Natural killer cell treated with Interleukin-12 subunit alpha and Interleukin-12 subunit beta and Interleukin-15 and Interleukin-18, amount 100 ng/mL, for 72 hours (primary cell): ENCODE data around the gene CCDC90B. TPM values are rescaled to one million over a fixed set of nuclear protein-coding genes. Genes with fewer than 3 reads are reported as not detected.
"Not testable (repeated sequence)": the region's sequence is repeated elsewhere in the genome, so short reads cannot be mapped to it uniquely, and the experiment has no call there.

Experiments
- ATAC-seq, 2 donors: fragments of 150-1000 bp; cut with Tn5 transposase in 1 of 2; sonication (Bioruptor Pico), chemical (Tn5 transposase) in 1 of 2; 2 replicates each; pipeline ENCODE4 v1.10.0; 2021
- DNase-seq: peaks from one replicate; pipeline ENCODE4 v3.0.0; 2022; ENCODE audit warnings: low spot score
- H3K27ac Mint-ChIP-seq, 2 donors: 1 replicate in 1 of 2; 2 replicates in 1 of 2; pipeline ENCODE4 v1.8.0; 2022; ENCODE audit warnings: mixed read lengths in 2 of 2, mild to moderate bottlenecking in 1 of 2, moderate library complexity in 1 of 2
- H3K27me3 Mint-ChIP-seq, 2 donors: 1 replicate in 1 of 2; 2 replicates in 1 of 2; pipeline ENCODE4 v1.8.0; 2022; ENCODE audit warnings: mixed read lengths in 2 of 2
- H3K36me3 Mint-ChIP-seq: one replicate; pipeline ENCODE4 v1.8.0; 2022; ENCODE audit warnings: mixed read lengths
- H3K4me1 Mint-ChIP-seq, 2 donors: 1 replicate in 1 of 2; 2 replicates in 1 of 2; pipeline ENCODE4 v1.8.0; 2022; ENCODE audit warnings: low read depth in 2 of 2, mixed read lengths in 2 of 2, mild to moderate bottlenecking in 1 of 2
- H3K4me3 Mint-ChIP-seq: one replicate; pipeline ENCODE4 v1.8.0; 2022; ENCODE audit warnings: mixed read lengths
- H3K9me3 Mint-ChIP-seq: 2 replicates; pipeline ENCODE4 v1.8.0; 2022; ENCODE audit warnings: mixed read lengths
- total RNA-seq, 2 donors: library from RNA; stranded (reverse); gene quantifications; one replicate each; pipeline ENCODE4 v1.2.3, GENCODE V29; 2022

Gene CCDC90B
- total RNA-seq: 10 to 100 TPM; 25.3 to 32.6 TPM

GRCh38 chr11:83285771-83286528, at the start of gene CCDC90B:
CCDC90B (minus strand) TSS chr11:83286367; CDS start chr11:83285972, 395 bp downstream.
- Mint-ChIP-seq H3K4me3 (peak within 1 kb of the TSS; percentile 93), H3K4me1 (peaks cover 23 to 25% of the 10 kb centered on the region in 2 donors), H3K9me3 (no peaks in the 10 kb centered on the region), H3K27me3 (no peaks in the 10 kb centered on the region), H3K36me3 (no peaks in the 10 kb centered on the region), H3K27ac (peak within 1 kb of the TSS; percentile 97 to 99)
- DNase-seq: peak; percentile 95
- ATAC-seq: peak; percentile 95 to 96

DNA sequence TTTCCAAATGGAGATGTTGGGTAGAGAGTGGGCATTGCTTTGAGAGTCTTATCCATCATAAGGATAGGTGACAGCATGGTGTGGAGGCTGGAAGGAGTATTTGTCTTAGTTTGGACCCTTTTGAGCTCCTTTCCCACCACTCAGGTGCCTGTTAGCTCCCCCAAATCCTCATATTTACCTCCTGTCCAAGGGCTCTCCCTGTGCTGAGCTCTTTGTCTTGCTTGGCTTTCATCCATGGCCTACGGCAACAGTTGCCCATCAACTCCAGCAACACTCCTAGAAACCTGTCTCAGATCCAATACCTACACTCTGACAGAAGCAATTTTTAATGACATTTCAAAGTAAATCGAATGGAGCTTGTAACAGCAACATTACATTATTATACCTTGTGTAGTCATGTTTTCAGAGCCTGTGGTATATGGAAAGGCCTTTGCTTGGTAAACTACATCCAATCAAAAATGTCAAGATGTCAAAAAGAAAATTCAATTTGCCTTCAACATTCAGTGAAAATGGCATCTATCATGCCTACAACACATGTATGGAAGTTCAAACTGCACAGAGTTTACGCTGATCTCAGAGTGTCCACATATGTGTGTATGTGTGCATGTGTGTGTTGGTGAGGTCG, 49.4 kb upstream of the CCDC90B start:
- Mint-ChIP-seq H3K27me3 (peaks cover 6 to 19% of the 10 kb centered on the region in 2 donors), H3K9me3 (no peaks in the 10 kb centered on the region), H3K4me1 (no peaks in the 10 kb centered on the region), H3K36me3 (no peaks in the 10 kb centered on the region), H3K27ac (no peak overlapping the region), H3K4me3 (no peak overlapping the region)
- no peak for ATAC-seq
- no peak for DNase-seq

DNA sequence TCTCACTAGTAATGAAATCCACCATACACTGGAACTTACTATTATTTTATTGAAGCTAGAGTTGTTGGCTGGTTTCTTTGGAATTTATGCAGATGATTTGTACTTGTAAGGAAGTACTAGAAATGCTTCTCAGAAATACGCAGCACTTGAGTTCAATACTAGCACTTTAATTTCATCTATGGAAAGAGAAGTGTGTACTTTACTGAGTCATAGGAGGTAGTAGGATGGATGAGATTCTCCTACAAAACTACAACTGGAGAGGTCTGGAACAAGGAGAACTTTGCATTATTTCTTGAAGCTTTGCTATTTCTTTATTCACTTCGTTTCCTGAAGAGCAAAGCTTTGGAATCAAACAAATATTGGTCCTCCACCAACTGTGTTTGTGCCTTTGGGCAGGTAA, 44.1 kb upstream of the CCDC90B start:
- DNase-seq: no peak
- H3K4me1 Mint-ChIP-seq: no peaks in the 10 kb centered on the region

GRCh38 chr11:83326326-83326725, 40.2 kb upstream of the CCDC90B start:
- peaks cover 28 to 67% of the 10 kb centered on the region in 2 donors for H3K27me3 Mint-ChIP-seq
- ATAC-seq (no peak), DNase-seq (no peak)
- no peak overlapping the region for H3K4me3 Mint-ChIP-seq
- no peak overlapping the region for H3K27ac Mint-ChIP-seq
- peaks cover 5% of the 10 kb centered on the region for H3K9me3 Mint-ChIP-seq
- H3K36me3 Mint-ChIP-seq: no peaks in the 10 kb centered on the region
- no peaks in the 10 kb centered on the region for H3K4me1 Mint-ChIP-seq

More for the DNA sequence above, 44.1 kb upstream of the CCDC90B start:
- ATAC-seq: no peak
- no peaks in the 10 kb centered on the region for H3K36me3 Mint-ChIP-seq
- H3K27me3 Mint-ChIP-seq: peaks cover 15 to 28% of the 10 kb centered on the region in 2 donors
- H3K4me3 Mint-ChIP-seq: no peak overlapping the region
- peaks cover 5% of the 10 kb centered on the region for H3K9me3 Mint-ChIP-seq
- H3K27ac Mint-ChIP-seq: no peak overlapping the region

GRCh38 chr11:83319346-83319745, 33.2 kb upstream of the CCDC90B start:
- no peak for DNase-seq
- peaks cover 20 to 38% of the 10 kb centered on the region in 2 donors for H3K27me3 Mint-ChIP-seq
- H3K9me3 Mint-ChIP-seq: no peaks in the 10 kb centered on the region
- H3K4me3 Mint-ChIP-seq: no peak overlapping the region
- H3K27ac Mint-ChIP-seq: no peak overlapping the region
- ATAC-seq: no peak
- no peaks in the 10 kb centered on the region for H3K36me3 Mint-ChIP-seq
- H3K4me1 Mint-ChIP-seq: no peaks in the 10 kb centered on the region

DNA sequence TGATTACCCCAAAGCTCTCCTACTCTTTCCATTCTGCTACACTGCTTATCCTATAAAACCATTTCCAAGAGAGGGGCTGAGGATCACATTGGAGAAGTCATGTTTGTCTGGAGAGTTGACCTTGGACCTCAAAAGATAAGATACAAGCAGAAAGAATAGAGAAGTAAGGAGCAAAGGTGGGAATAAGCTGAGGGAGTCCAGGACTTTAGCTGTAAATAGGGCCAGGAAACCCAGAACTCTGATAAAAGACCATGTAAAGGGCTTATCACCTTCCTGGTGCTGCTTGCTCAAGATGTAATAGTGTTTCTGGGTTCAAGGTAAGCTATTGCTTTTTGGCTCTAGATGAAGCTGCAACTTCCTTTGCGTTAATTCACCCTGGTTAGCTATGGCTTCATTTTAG, 32.8 kb upstream of the CCDC90B start:
- H3K27ac Mint-ChIP-seq: no peak overlapping the region
- no peaks in the 10 kb centered on the region for H3K4me1 Mint-ChIP-seq
- peaks cover 16 to 34% of the 10 kb centered on the region in 2 donors for H3K27me3 Mint-ChIP-seq
- H3K4me3 Mint-ChIP-seq: no peak overlapping the region
- no peaks in the 10 kb centered on the region for H3K36me3 Mint-ChIP-seq
- no peaks in the 10 kb centered on the region for H3K9me3 Mint-ChIP-seq
- ATAC-seq (no peak), DNase-seq (no peak)

DNA sequence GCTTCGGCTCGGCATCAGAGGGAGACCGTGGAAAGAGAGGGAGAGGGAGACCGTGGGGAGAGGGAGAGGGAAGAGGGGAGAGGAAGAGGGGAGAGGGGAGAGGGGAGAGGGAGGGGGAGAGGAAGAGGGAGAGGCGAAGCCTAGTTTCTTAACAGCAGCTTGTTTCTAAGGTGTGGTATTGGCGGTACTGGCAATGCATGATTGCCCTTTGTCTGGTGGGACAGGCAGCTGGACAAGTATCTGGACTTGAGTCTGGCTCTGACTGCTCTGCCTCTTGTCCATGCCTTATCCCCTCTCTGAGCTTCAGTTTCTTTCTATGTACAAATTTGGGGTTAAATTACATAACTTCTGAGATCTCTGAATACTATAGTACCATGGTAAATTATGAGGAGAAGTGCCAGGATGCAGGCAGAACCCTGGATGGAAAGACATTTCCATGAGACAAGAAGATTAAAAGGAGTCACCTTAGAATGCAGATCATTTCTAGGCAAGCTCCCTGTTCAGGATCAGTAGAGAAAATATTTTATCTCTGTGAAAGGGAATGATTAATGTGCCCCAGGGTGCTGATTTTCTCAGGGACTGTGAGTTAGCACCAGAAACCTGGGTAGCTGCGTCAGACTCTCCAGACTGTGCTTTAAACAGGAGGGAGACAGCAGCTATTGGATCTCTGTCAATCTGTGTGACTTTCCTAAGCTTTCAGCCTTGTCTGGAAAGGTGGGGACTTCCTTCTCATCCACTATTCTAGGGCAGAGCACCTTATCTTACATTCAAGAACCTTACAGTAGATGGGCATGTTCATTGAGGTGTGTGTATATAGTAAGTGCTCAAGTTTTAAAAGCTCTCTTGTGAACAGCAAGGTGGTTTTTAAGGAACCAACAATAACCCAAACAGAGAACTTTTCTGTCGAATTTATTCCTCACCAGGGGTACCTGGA, 31.9 kb upstream of the CCDC90B start:
- Mint-ChIP-seq H3K36me3 (no peaks in the 10 kb centered on the region), H3K27ac (no peak overlapping the region), H3K4me1 (no peaks in the 10 kb centered on the region), H3K4me3 (no peak overlapping the region), H3K27me3 (peaks cover 10 to 30% of the 10 kb centered on the region in 2 donors), H3K9me3 (no peaks in the 10 kb centered on the region)
- DNase-seq (no peak), ATAC-seq (no peak)

DNA sequence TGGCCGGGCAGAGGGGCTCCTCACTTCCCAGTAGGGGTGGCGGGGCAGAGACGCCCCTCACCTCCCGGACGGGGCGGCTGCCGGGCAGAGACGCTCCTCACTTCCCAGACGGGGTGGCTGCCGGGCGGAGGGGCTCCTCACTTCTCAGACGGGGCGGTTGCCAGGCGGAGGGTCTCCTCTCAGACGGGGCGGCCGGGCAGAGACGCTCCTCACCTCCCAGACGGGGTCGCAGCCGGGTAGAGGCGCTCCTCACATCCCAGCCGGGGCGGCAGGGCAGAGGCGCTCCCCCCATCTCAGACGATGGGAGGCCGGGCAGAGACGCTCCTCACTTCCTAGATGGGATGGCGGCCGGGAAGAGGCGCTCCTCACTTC, 30.7 kb upstream of the CCDC90B start:
- not testable (repeated sequence) for H3K36me3 Mint-ChIP-seq, H3K27ac Mint-ChIP-seq, H3K4me3 Mint-ChIP-seq, H3K4me1 Mint-ChIP-seq, ATAC-seq, DNase-seq, H3K9me3 Mint-ChIP-seq
- peaks cover 13 to 25% of the 10 kb centered on the region in 2 donors for H3K27me3 Mint-ChIP-seq

DNA sequence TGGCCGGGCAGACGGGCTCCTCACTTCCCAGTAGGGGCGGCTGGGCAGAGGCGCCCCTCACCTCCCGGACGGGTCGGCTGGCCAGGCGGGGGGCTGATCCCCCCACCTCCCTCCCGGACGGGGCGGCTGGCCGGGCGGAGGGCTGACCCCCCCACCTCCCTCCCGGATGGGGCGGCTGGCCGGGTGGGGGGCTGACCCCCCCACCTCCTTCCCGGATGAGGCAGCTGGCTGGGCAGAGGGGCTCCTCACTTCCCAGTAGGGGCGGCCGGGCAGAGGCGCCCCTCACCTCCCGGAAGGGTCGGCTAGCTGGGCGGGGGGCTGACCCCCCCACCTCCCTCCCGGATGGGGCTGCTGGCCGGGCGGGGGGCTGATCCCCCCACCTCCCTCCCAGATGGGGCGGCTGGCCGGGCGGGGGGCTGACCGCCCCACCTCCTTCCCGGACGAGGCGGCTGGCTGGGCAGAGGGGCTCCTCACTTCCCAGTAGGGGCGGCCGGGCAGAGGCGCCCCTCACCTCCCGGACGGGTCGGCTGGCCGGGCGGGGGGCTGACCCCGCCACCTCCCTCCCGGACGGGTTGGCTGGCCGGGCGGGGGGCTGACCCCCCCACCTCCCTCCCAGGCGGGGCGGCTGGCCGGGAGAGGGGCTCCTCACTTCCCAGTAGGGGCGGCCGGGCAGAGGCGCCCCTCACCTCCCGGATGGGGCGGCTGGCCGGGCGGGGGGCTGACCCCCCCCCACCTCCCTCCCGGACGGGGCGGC, 30.2 kb upstream of the CCDC90B start:
- not testable (repeated sequence) for ATAC-seq, H3K4me1 Mint-ChIP-seq, H3K4me3 Mint-ChIP-seq, H3K36me3 Mint-ChIP-seq, DNase-seq, H3K27ac Mint-ChIP-seq, H3K9me3 Mint-ChIP-seq
- peaks cover 16 to 25% of the 10 kb centered on the region in 2 donors for H3K27me3 Mint-ChIP-seq

- Mint-ChIP-seq H3K36me3 (no peaks in the 10 kb centered on the region), H3K4me1 (no peaks in the 10 kb centered on the region), H3K27ac (no peak overlapping the region), H3K9me3 (no peaks in the 10 kb centered on the region), H3K27me3 (peaks cover 25 to 32% of the 10 kb centered on the region in 2 donors), H3K4me3 (no peak overlapping the region)
- ATAC-seq: no peak
- no peak for DNase-seq
Observed at GRCh38 chr11:83312430-83312829, 26.3 kb upstream of the CCDC90B start.

- Mint-ChIP-seq H3K4me3 (no peak overlapping the region), H3K36me3 (no peaks in the 10 kb centered on the region), H3K4me1 (no peaks in the 10 kb centered on the region), H3K27ac (no peak overlapping the region), H3K27me3 (peaks cover 25 to 32% of the 10 kb centered on the region in 2 donors), H3K9me3 (no peaks in the 10 kb centered on the region)
- no peak for DNase-seq
- ATAC-seq: no peak
Observed at GRCh38 chr11:83311701-83312100, 25.5 kb upstream of the CCDC90B start.

GRCh38 chr11:83310718-83311117, 24.6 kb upstream of the CCDC90B start:
- no peak for ATAC-seq

DNA sequence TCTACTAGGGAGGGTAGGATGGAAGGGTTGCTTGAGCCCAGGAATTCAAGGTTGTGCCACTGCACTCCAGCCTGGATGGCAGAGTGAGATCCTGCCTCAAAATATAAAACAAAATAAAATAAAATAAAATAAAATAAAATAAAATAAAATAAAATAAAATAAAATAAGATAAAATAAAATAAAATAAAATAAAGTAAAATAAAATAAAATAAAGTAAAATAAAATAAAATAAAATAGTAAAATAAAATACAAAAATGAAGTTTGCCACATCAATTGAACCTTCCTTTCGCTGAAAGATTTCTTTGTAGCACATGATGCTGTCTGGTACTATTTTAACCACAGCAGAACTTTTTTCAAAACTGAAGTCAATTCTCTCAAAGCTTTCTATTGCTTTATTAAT, 22.4 kb upstream of the CCDC90B start:
- not testable (repeated sequence) for H3K27ac Mint-ChIP-seq, H3K9me3 Mint-ChIP-seq, ATAC-seq, H3K4me1 Mint-ChIP-seq, H3K4me3 Mint-ChIP-seq, DNase-seq, H3K36me3 Mint-ChIP-seq
- peaks cover 25 to 42% of the 10 kb centered on the region in 2 donors for H3K27me3 Mint-ChIP-seq

More at GRCh38 chr11:83310718-83311117, 24.6 kb upstream of the CCDC90B start:
- Mint-ChIP-seq H3K27ac (no peak overlapping the region), H3K4me3 (no peak overlapping the region), H3K27me3 (peaks cover 25 to 32% of the 10 kb centered on the region in 2 donors), H3K4me1 (no peaks in the 10 kb centered on the region), H3K9me3 (no peaks in the 10 kb centered on the region), H3K36me3 (no peaks in the 10 kb centered on the region)
- no peak for DNase-seq
